HepG2 (cell line): ENCODE data around the gene IVD. TPM values are rescaled to one million over a fixed set of nuclear protein-coding genes. Genes with fewer than 3 reads are reported as not detected.

Experiments used
- ATAC-seq: fragments of 200-7000 bp; cut with Tn5 transposase; 3 replicates; pipeline ENCODE4 v1.9.1; 2020; ENCODE audit warnings: mild to moderate bottlenecking, moderate library complexity
- BruUV-seq: library from RNA; stranded (reverse); fragments of 400-500 nt; replicated peaks from 2 replicates; lab custom pipeline; 2021; lab: Mats Ljungman, UMichigan
- CTCF ChIA-PET: fragments of 300-600 bp; formaldehyde crosslinking; extraction: SDS; loops from one replicate; lab custom pipeline; 2021; ENCODE audit warnings: low total read pairs, inconsistent platforms, low intra/inter-chr PET ratio; lab: Yijun Ruan, JAX
- POLR2A ChIA-PET: fragments of 350-600 bp; sonication (Branson Sonifier 250); formaldehyde crosslinking; loops from one replicate; lab custom pipeline; 2020; ENCODE audit warnings: antibody characterized with exemption, inconsistent platforms; lab: Yijun Ruan, JAX
- DNase-seq: peaks from one replicate; pipeline ENCODE4 v3.0.0-alpha.2; 2015; ENCODE audit warnings: low spot score
- FAIRE-seq: peaks from 3 replicates; lab custom pipeline; 2011; peaks lifted over from hg19 to GRCh38; lab: Jason Lieb, UNC
- H2AFZ ChIP-seq: one replicate; pipeline ENCODE4 v1.6.1; 2011; ENCODE audit warnings: low read length, inconsistent platforms
- H3K27ac ChIP-seq: fragments of 300-600 bp; 3 replicates; pipeline ENCODE4 v1.8.0; 2011; ENCODE audit warnings: mixed run types, mild to moderate bottlenecking, mixed read lengths, low read length, inconsistent platforms; ENCODE audit not compliant: insufficient read depth; ENCODE audit errors: extremely low read length
- H3K27me3 ChIP-seq, 2 experiments: fragments of 200-600 bp in 1 of 2; 2 replicates in 1 of 2; 3 replicates in 1 of 2; pipeline versions ENCODE4 v1.6.0 to v1.8.0; 2011; ENCODE audit warnings: low read length in 2 of 2, mild to moderate bottlenecking in 2 of 2, moderate library complexity in 2 of 2, inconsistent platforms in 1 of 2; ENCODE audit not compliant: insufficient read depth in 2 of 2, control insufficient read depth in 1 of 2
- H3K36me3 ChIP-seq, 2 experiments: fragments of 200-600 bp in 1 of 2; replicated peaks in 1 of 2; 2 replicates in 1 of 2; 3 replicates in 1 of 2; pipeline versions ENCODE4 v1.5.1 to v1.8.0; 2011; ENCODE audit warnings: low read length in 2 of 2, inconsistent platforms in 1 of 2; ENCODE audit not compliant: insufficient read depth in 2 of 2, control insufficient read depth in 1 of 2
- H3K4me1 ChIP-seq: 2 replicates; pipeline ENCODE4 v1.5.1; 2012; ENCODE audit warnings: low read length, inconsistent platforms; ENCODE audit not compliant: insufficient read depth
- H3K4me2 ChIP-seq: 2 replicates; pipeline ENCODE4 v1.6.0; 2011; ENCODE audit warnings: low read depth, low read length, inconsistent platforms
- H3K4me3 ChIP-seq, 3 experiments: fragments of 200-600 bp in 1 of 3; sonication (generic), shearing (Covaris generic) in 1 of 3; replicated peaks in 1 of 3; 2 replicates each; pipeline ENCODE4 v1.5.1; 2011 to 2016; ENCODE audit warnings: low read length in 3 of 3, inconsistent platforms in 2 of 3, low read depth in 2 of 3, mild to moderate bottlenecking in 2 of 3, control low read depth in 1 of 3, mixed read lengths in 1 of 3; ENCODE audit not compliant: insufficient read depth in 1 of 3
- H3K79me2 ChIP-seq: one replicate; pipeline ENCODE4 v1.6.1; 2011; ENCODE audit warnings: low read length, inconsistent platforms; ENCODE audit not compliant: insufficient read depth
- H3K9ac ChIP-seq: 2 replicates; pipeline ENCODE4 v1.6.0; 2011; ENCODE audit warnings: mild to moderate bottlenecking, low read depth, low read length, inconsistent platforms; ENCODE audit not compliant: insufficient read depth
- H3K9me3 ChIP-seq: 2 replicates; pipeline ENCODE4 v1.5.1; 2012; ENCODE audit warnings: mild to moderate bottlenecking, low read length
- H4K20me1 ChIP-seq: 2 replicates; pipeline ENCODE4 v1.6.0; 2011; ENCODE audit warnings: inconsistent platforms, mild to moderate bottlenecking, low read length, moderate library complexity; ENCODE audit not compliant: insufficient read depth
- CEBPB ChIP-seq: IDR thresholded peaks from 2 replicates; pipeline ENCODE4 v1.6.1; 2011; ENCODE audit warnings: low read depth, low read length, improper control_type of control experiment, borderline replicate concordance
- ELF4 ChIP-seq: sonication (generic); formaldehyde crosslinking; IDR thresholded peaks from 2 replicates; pipeline ENCODE4 v1.5.0; 2020; ENCODE audit warnings: missing genetic modification reagents, mild to moderate bottlenecking, moderate library complexity, borderline replicate concordance
- KLF6 ChIP-seq: IDR thresholded peaks from 2 replicates; pipeline ENCODE4 v1.8.0; 2016; ENCODE audit warnings: missing biosample characterization, missing genetic modification reagents
- NCOA5 ChIP-seq: sonication (generic); formaldehyde crosslinking; IDR thresholded peaks from 2 replicates; pipeline ENCODE4 v1.4.0; 2020; ENCODE audit warnings: missing genetic modification reagents
- PAF1 ChIP-seq: IDR thresholded peaks from 2 replicates; pipeline ENCODE4 v1.6.1; 2016; ENCODE audit warnings: missing genetic modification reagents, missing compliant biosample characterization
- SNAI1 ChIP-seq: sonication (generic); formaldehyde crosslinking; IDR thresholded peaks from 2 replicates; pipeline ENCODE4 v1.5.0; 2020; ENCODE audit warnings: mild to moderate bottlenecking, missing genetic modification reagents, borderline replicate concordance
- SSRP1 ChIP-seq: IDR thresholded peaks from 2 replicates; pipeline ENCODE4 v1.6.1; 2016; ENCODE audit warnings: control low read depth
- SUZ12 ChIP-seq: fragments of 150-350 bp; IDR thresholded peaks from 2 replicates; pipeline ENCODE4 v1.6.1; 2014; ENCODE audit warnings: low read depth, low read length
- SYNCRIP ChIP-seq: fragments of 200-400 bp; formaldehyde crosslinking; IDR thresholded peaks from 2 replicates; pipeline ENCODE4 v1.6.1; 2018; ENCODE audit warnings: mild to moderate bottlenecking, low read depth, low read length; ENCODE audit not compliant: insufficient read depth
- TBP ChIP-seq: sonication (generic); formaldehyde crosslinking; IDR thresholded peaks from 2 replicates; pipeline ENCODE4 v1.5.0; 2020; ENCODE audit warnings: missing genetic modification reagents
- TCF7L2 ChIP-seq: IDR thresholded peaks from 2 replicates; pipeline ENCODE4 v1.6.1; 2011; ENCODE audit warnings: mild to moderate bottlenecking, low read depth, low read length, moderate library complexity
- ZFP62 ChIP-seq: sonication (generic); formaldehyde crosslinking; IDR thresholded peaks from 2 replicates; pipeline ENCODE4 v1.4.0; 2020; ENCODE audit warnings: missing genetic modification reagents
- ZSCAN20 ChIP-seq: sonication (generic); formaldehyde crosslinking; IDR thresholded peaks from 2 replicates; pipeline ENCODE4 v1.4.0; 2020; ENCODE audit warnings: missing genetic modification reagents, mild to moderate bottlenecking, borderline replicate concordance
- WGBS: methylation state at CpG from one replicate; pipeline ENCODE4 v1.1.6; 2017; ENCODE audit warnings: low lambda C conversion rate; 5-methylcytosine and 5-hydroxymethylcytosine counted together
- in situ Hi-C: cut with HindIII; loops from 2 replicates; pipeline ENCODE4 v1.10.0; 2017; ENCODE audit warnings: low pct_unique_long_range_greater_than_20kb; ENCODE audit not compliant: extremely low pct_ligation_motif_present
- intact Hi-C: fragments of 100-400 bp; cut with micrococcal nuclease; formaldehyde crosslinking; loops from one replicate; pipeline ENCODE4 v1.10.0; 2022; ENCODE audit not compliant: unreplicated experiment
- polyA plus RNA-seq, 8 experiments: library from polyadenylated mRNA; depleted of rRNA in 3 of 8; stranded (reverse) in 7 of 8; unstranded in 1 of 8; fragments of >200 nt; fragmentation: Illumina TruSeq in 4 of 8; extraction: Trizol in 4 of 8; gene quantifications; 2 replicates each; pipeline versions ENCODE4 v1.2.1 to v1.2.3, GENCODE V29; 2011 to 2016; ENCODE audit warnings: low read depth in 4 of 8, missing spikeins in 1 of 8, mixed read lengths in 1 of 8; ENCODE audit not compliant: insufficient read depth in 1 of 8
- total RNA-seq, 5 experiments: library from RNA; depleted of rRNA; stranded (reverse); fragments of >200 nt; fragmentation: Illumina TruSeq; extraction: Trizol; gene quantifications; 2 replicates each; pipeline ENCODE4 v1.2.3, GENCODE V29; 2016; ENCODE audit warnings: low read depth in 1 of 5
- TF ChIP-seq, protein P1 (sequence below): sonication (generic); formaldehyde crosslinking; IDR thresholded peaks from 2 replicates; pipeline ENCODE4 v1.5.0; 2020; ENCODE audit warnings: missing genetic modification reagents, mild to moderate bottlenecking, borderline replicate concordance
- TF ChIP-seq, protein P2 (sequence below): sonication (generic); formaldehyde crosslinking; IDR thresholded peaks from 2 replicates; pipeline ENCODE4 v1.4.0; 2020; ENCODE audit warnings: mild to moderate bottlenecking, missing genetic modification reagents
- TF ChIP-seq, protein P3 (sequence below), 2 experiments: sonication (generic) in 1 of 2; formaldehyde crosslinking in 1 of 2; IDR thresholded peaks; 2 replicates each; pipeline versions ENCODE4 v1.4.0 to v1.6.1; 2016 to 2020; ENCODE audit warnings: borderline replicate concordance in 1 of 2, low read depth in 1 of 2, mild to moderate bottlenecking in 1 of 2, missing genetic modification reagents in 1 of 2

The IVD gene
- total and polyA plus RNA-seq, 2 of the 13 experiments (the other 11 are each of a cell fraction or from before 2014, with no cell fraction given) = 48.0 to 53.9 TPM

DNA sequence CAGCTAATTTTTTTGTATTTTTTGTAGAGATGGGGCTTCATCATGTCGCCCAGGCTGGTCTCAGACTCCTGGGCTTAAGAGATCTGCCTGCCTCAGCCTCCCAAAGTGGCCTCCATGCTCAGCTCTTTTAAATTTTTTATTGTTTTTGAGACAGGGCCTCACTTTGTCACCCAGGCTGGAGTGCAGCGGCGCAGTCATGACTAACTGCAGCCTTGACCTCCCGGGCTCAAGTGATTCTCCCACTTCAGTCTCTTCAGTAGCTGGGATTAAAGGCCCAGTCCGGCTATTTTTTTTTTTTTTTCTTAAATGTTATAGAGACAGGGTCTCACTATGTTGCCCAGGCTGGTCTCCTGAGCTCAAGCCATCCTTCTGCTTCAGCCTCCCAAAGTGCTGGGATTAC is 20.1 kb downstream of the IVD start:
- Histone ChIP-seq H3K27me3 (no peaks in the 10 kb centered on the region; a peak in 3 of 5 replicates), H3K27ac (no peak overlapping the region), H3K4me3 (no peak overlapping the region), H2AFZ (no peak overlapping the region), H3K36me3 (no peaks in the 10 kb centered on the region), H4K20me1 (no peaks in the 10 kb centered on the region), H3K4me2 (no peak overlapping the region), H3K9ac (no peak overlapping the region), H3K79me2 (no peaks in the 10 kb centered on the region), H3K9me3 (no peaks in the 10 kb centered on the region), H3K4me1 (peaks cover 10% of the 10 kb centered on the region)
- in situ Hi-C loops = no loop called here
- BruUV-seq = no TSS peak
- no peak for DNase-seq
- CTCF ChIA-PET = no interaction called here
- POLR2A ChIA-PET = interaction anchor here (1.7 kb wide), 1 partner anchor 14 kb away, joined by 3 read pairs; no protein-coding TSS in a partner anchor
- intact Hi-C loops = no loop called here
- ATAC-seq = no peak
- FAIRE-seq = no peak
- TF ChIP-seq, protein P1, sequence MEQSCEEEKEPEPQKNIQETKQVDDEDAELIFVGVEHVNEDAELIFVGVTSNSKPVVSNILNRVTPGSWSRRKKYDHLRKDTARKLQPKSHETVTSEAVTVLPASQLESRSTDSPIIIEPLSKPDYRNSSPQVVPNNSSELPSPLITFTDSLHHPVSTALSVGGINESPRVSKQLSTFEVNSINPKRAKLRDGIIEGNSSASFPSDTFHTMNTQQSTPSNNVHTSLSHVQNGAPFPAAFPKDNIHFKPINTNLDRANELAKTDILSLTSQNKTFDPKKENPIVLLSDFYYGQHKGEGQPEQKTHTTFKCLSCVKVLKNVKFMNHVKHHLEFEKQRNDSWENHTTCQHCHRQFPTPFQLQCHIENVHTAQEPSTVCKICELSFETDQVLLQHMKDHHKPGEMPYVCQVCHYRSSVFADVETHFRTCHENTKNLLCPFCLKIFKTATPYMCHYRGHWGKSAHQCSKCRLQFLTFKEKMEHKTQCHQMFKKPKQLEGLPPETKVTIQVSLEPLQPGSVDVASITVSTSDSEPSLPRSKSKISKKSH (CRISPR knock-in tag) = no peak
- TF ChIP-seq, protein P2, sequence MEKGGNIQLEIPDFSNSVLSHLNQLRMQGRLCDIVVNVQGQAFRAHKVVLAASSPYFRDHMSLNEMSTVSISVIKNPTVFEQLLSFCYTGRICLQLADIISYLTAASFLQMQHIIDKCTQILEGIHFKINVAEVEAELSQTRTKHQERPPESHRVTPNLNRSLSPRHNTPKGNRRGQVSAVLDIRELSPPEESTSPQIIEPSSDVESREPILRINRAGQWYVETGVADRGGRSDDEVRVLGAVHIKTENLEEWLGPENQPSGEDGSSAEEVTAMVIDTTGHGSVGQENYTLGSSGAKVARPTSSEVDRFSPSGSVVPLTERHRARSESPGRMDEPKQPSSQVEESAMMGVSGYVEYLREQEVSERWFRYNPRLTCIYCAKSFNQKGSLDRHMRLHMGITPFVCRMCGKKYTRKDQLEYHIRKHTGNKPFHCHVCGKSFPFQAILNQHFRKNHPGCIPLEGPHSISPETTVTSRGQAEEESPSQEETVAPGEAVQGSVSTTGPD = no peak
- TF ChIP-seq TCF7L2 = no peak
- TF ChIP-seq SUZ12 = no peak
- TF ChIP-seq CEBPB = no peak
- no peak for TF ChIP-seq SYNCRIP
- TF ChIP-seq, protein P3, sequence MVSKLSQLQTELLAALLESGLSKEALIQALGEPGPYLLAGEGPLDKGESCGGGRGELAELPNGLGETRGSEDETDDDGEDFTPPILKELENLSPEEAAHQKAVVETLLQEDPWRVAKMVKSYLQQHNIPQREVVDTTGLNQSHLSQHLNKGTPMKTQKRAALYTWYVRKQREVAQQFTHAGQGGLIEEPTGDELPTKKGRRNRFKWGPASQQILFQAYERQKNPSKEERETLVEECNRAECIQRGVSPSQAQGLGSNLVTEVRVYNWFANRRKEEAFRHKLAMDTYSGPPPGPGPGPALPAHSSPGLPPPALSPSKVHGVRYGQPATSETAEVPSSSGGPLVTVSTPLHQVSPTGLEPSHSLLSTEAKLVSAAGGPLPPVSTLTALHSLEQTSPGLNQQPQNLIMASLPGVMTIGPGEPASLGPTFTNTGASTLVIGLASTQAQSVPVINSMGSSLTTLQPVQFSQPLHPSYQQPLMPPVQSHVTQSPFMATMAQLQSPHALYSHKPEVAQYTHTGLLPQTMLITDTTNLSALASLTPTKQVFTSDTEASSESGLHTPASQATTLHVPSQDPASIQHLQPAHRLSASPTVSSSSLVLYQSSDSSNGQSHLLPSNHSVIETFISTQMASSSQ (IDR thresholded peaks at IDR 0.05; ENCODE audit: low read depth) = no peak
- TF ChIP-seq, protein P3 (CRISPR knock-in tag; IDR thresholded peaks at IDR 0.05; ENCODE audit: borderline replicate concordance) = no peak
- TF ChIP-seq TBP (CRISPR knock-in tag) = no peak
- no peak for TF ChIP-seq KLF6 (CRISPR knock-in tag)
- TF ChIP-seq ELF4 (CRISPR knock-in tag) = no peak
- no peak for TF ChIP-seq NCOA5 (CRISPR knock-in tag)
- TF ChIP-seq SSRP1 (CRISPR knock-in tag) = no peak
- TF ChIP-seq SNAI1 (CRISPR knock-in tag) = no peak
- no peak for TF ChIP-seq ZSCAN20 (CRISPR knock-in tag)
- TF ChIP-seq PAF1 (CRISPR knock-in tag) = no peak
- no peak for TF ChIP-seq ZFP62 (CRISPR knock-in tag)
- 60% methylated on average over 5 of the region's 5 CpGs for WGBS
